HG02981 (cell line): ENCODE results near the gene RALGAPA2.
"Not testable (repeated sequence)": the region's sequence is repeated elsewhere in the genome, so short reads cannot be mapped to it uniquely, and the experiment has no call there.

Experiments used
- ATAC-seq: cut with Tn5 transposase; IDR thresholded peaks from one replicate; pipeline ENCODE4 v1.9.1; 2021; ENCODE audit warnings: mild to moderate bottlenecking, moderate library complexity; ENCODE audit not compliant: unreplicated experiment

The RALGAPA2 gene

DNA sequence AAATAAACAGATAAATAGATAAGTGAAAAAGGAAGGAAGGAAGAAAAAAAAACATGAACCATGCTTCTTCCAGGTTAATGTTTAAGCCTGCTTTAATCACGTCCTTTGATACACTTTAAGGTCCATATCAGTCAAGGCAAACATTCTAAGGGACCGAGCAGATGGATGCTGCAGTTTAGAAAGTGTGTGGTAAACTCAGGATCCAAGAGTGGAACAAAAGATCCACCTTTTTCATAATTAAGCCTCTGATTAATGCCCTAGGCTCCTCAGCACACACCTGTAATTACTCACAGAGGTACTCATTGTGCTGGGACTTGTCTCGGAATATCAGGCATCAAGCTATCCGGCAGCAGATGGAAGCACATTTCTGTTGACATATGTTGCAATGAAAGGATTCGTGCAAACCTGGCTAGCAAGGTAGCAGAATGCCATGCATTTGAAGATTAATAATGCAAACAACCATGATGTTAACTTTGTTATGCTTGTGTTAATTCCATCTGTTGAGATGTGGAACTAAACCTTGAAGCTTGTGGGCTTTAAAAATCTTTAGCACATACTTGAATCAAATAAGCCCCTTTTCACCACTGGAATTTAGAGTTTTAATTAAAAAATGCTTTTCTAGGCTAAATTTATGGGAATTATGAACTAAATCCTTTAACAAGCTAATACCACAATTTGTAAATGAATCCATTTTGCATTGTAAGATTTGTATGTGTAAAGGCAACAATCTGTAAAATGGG, 163.7 kb downstream of the RALGAPA2 start:
- no peak for ATAC-seq

DNA sequence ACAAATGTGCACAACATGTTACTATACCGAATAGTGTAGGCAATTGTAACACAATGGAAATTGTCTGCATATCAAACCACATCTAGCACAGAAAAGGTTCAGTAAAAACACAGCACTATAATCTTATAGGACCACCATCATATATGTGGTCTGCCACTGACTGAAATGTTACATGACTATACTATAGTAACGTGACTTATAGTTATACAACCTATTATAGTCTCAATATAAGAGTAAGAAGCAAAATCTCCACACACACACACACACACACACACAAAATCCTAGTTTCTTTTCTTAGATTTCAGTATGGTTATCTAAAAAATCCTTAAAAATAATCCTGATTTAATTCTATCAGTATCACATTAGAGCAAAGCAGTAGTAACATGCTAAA, 164.6 kb downstream of the RALGAPA2 start:
- no peak for ATAC-seq

- ATAC-seq, result no peak
Observed at GRCh38 chr20:20547221-20547875, 165.1 kb downstream of the RALGAPA2 start.

DNA sequence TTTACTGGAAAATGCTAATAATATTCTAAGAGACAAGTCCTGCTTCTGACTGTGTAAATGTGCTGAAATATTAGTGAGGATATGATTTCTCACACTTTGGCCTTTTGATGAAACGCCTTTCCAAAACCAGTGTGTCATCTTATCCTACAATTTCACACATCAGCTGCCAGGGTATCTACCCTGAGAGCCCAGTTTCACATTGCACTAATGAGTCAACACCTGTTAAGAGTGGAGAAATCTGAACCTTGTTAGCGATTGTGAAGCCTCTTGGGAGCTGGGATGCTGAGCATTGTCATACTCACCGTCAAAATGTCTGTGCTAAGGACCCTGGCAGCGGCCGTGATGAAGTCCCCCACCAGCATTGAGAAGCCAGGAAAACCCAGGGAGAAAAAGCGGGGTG, 166.0 kb downstream of the RALGAPA2 start:
- ATAC-seq, result no peak

DNA sequence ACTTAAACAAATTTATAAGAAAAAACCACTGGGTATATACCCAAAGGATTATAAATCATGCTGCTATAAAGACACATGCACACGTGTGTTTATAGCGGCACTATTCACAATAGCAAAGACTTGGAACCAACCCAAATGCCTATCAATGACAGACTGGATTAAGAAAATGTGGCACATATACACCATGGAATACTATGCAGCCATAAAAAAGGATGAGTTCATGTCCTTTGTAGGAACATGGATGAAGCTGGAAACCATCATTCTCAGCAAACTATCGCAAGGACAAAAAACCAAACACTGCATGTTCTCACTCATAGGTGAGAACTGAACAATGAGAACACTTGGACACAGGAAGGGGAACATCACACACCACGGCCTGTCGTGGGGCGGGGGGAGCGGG, 169.1 kb downstream of the RALGAPA2 start:
- ATAC-seq, result not testable (repeated sequence)

- ATAC-seq, result no peak
Observed at GRCh38 chr20:20536240-20536933, 176.1 kb downstream of the RALGAPA2 start.

GRCh38 chr20:20535051-20535450, 177.4 kb downstream of the RALGAPA2 start:
- no peak for ATAC-seq

GRCh38 chr20:20531283-20531682, 181.2 kb downstream of the RALGAPA2 start:
- no peak for ATAC-seq

GRCh38 chr20:20530428-20531151, 181.9 kb downstream of the RALGAPA2 start:
- no peak for ATAC-seq

GRCh38 chr20:20529597-20529996, 182.8 kb downstream of the RALGAPA2 start:
- no peak for ATAC-seq

DNA sequence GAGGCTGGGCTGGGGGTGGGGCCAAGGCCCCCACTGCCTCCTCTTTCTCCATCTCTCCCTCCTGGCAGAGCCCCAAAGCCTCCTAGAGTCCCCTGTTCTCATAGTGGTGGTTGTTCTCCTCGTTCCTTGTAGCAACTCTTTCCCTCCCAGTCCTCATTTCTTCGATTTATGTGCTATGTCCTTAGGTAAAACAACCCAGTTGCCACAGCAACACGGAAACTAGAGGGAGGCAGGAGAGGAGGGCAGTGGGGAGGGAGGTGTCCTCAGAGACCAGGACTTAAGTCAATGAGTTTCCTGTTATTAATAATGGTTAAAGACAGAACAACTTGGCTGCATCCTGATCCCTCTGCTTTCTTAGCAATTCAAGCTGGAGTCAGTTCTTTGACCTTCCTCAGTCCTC, 183.6 kb downstream of the RALGAPA2 start:
- no peak for ATAC-seq

GRCh38 chr20:20527661-20528060, 184.8 kb downstream of the RALGAPA2 start:
- no peak for ATAC-seq

- ATAC-seq, result no peak
Observed at GRCh38 chr20:20525756-20526155, 186.7 kb downstream of the RALGAPA2 start.

DNA sequence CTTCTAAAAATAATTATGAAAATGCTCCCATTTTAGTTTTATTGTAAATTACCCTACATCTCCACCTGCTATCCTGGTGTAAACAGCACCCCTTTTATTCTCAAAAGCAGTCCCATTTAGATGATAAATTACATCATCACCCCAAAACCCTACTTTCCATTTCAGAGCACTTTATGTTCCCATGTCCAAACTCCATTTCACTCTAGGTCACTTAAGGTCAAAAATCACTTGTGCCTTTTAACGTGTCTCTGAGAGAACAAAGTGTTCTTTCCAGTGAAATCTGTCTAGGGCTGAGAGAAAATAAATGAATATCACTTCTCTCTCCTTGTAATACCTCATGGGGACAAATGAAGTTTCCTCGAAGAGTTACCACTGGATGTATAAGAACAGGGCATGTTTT, 187.2 kb downstream of the RALGAPA2 start:
- ATAC-seq, result no peak

DNA sequence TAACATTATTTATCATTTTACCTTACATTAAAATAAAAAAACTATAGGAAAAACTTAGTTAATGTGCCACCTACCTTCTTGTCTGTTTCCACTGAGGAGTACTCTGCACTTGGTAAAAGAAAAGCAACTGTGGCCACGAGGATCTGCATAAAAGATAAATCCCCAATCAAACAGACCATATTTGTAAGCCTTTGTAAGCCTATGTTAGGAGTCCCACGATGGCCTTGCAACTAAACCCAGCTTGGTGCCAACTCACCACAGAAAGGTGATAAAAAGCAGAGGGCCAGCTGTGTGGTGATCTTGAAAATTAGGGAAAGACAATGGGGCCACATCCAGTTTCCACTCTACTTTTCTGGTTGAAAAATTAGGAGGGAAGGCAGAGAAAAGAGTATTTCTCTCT, 187.7 kb downstream of the RALGAPA2 start:
- no peak for ATAC-seq

- ATAC-seq, result no peak
Observed at GRCh38 chr20:20521736-20522135, 190.7 kb downstream of the RALGAPA2 start.

DNA sequence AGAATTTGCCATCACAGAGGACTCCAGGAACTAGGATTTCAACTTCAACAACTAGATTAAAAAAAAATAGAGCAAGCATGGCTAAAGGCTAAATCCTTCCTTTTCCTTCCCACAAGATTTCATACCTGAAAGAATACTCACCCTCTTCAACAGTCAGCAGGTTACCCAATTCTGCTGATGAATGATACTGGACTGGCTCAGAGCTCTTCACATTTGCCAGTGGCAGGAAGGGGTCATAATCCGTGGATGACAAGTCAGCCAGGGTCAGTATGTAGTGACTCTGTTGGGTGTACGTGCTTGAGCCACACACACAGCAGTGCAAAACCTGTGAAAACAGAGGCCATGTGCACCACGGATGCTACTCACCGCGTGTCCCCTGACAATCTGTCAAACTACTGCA, 191.7 kb downstream of the RALGAPA2 start:
- ATAC-seq, result no peak

DNA sequence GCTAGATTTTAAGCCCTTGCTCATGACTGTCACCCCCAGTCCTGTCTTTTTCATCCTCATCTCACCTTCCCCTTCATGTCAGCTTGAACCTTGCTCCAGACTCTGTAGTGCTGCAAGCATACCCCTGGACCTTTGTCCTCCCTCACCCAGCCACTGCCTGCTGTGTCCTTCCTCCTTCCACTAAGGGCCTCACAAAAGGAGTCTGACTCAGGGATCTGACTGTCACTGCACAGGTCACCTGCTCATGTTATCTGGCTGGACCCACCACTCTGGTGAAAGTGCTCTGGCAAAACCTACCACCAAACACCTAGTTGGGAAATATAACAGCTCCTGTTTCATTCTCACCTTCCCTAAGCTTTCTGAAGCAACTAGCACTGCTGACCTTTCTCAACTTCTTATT, 193.2 kb downstream of the RALGAPA2 start:
- ATAC-seq, result no peak

- no peak for ATAC-seq
Observed at GRCh38 chr20:20518263-20518662, 194.2 kb downstream of the RALGAPA2 start.

DNA sequence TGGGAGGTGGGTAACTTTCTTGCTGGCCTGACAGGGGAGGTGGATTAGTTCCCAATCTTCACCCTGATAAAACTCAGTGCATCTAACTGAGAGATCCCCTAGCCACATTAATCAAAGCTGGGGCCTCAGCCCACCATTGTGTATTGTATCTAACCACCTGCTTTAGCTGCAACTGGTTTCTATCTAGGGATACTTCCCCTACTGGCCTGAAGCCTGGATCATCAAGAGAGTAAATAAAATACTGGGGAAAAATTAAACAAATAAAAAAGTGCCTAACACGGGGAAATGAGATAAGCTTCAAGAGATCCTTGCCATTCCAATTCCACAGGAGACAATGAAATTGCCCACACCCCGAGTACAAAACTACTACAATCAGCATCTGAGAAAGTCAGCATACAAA, 195.1 kb downstream of the RALGAPA2 start:
- no peak for ATAC-seq

DNA sequence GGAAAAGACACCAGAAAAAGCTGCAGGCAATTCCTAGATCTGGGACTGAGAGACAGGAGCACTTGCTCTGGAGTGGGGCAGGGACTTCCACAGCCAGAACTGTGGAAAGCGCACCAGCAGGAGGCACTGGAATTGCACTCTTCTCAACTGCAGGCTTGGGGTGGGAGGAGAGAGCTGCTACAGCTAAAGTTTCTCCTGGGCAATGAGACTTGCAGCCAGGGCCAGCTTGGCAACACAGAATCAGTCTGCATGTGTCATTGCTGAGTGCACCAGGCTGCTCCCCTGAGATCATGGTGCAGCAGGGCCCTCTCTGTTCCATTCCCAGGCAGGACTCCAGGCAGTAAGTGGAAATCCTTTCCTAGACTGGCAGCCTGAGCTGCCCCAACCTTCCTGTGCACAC, 198.7 kb downstream of the RALGAPA2 start:
- no peak for ATAC-seq
